Endothelial cell of umbilical vein (primary cell): ENCODE results near the gene N4BP2. TPM values are rescaled to one million over a fixed set of nuclear protein-coding genes. Genes with fewer than 3 reads are reported as not detected.

Experiments used
- BruUV-seq: library from RNA; stranded (reverse); fragments of 400-500 nt; replicated peaks from 2 replicates; lab custom pipeline; 2021; lab: Mats Ljungman, UMichigan
- CTCF ChIA-PET: fragments of 300-600, 350-600 bp; sonication (Branson Sonifier 250); formaldehyde crosslinking; loops from one replicate; lab custom pipeline; 2021; ENCODE audit warnings: antibody characterized with exemption, inconsistent platforms; lab: Charles Lee
- POLR2A ChIA-PET: fragments of 300-600, 350-600 bp; sonication (Branson Sonifier 250); formaldehyde crosslinking; loops from one replicate; lab custom pipeline; 2021; ENCODE audit warnings: antibody characterized with exemption, inconsistent platforms; lab: Charles Lee
- DNase-seq: peaks from one replicate; pipeline ENCODE4 v3.0.0-alpha.2; 2011; ENCODE audit warnings: low read depth, low spot score
- FAIRE-seq: peaks from 2 replicates; lab custom pipeline; 2011; peaks lifted over from hg19 to GRCh38; lab: Jason Lieb, UNC
- H2AFZ ChIP-seq: 2 replicates; pipeline ENCODE4 v1.6.0; 2012; ENCODE audit warnings: low read depth, low read length, control low read depth, inconsistent platforms
- H3K27ac ChIP-seq: 2 replicates; pipeline ENCODE4 v1.5.1; 2011; ENCODE audit warnings: low read depth, mild to moderate bottlenecking, control low read depth, low read length, moderate library complexity; ENCODE audit not compliant: insufficient read depth
- H3K27me3 ChIP-seq, 2 experiments: 2 replicates each; pipeline versions ENCODE4 v1.6.0 to v1.6.1; 2011; ENCODE audit warnings: low read length in 2 of 2, mixed read lengths in 1 of 2; ENCODE audit not compliant: control insufficient read depth in 2 of 2, insufficient read depth in 2 of 2
- H3K36me3 ChIP-seq, 2 experiments: 2 replicates in 1 of 2; 3 replicates in 1 of 2; pipeline ENCODE4 v1.5.1; 2011; ENCODE audit warnings: low read length in 2 of 2, mild to moderate bottlenecking in 1 of 2, moderate library complexity in 1 of 2; ENCODE audit not compliant: control insufficient read depth in 2 of 2, insufficient read depth in 2 of 2; ENCODE audit errors: extremely low read depth in 1 of 2
- H3K4me1 ChIP-seq: 3 replicates; pipeline ENCODE4 v1.5.1; 2011; ENCODE audit warnings: mild to moderate bottlenecking, low read length; ENCODE audit not compliant: control insufficient read depth, insufficient read depth; ENCODE audit errors: extremely low read depth
- H3K4me2 ChIP-seq: 2 replicates; pipeline ENCODE4 v1.6.1; 2011; ENCODE audit warnings: low read length, control low read depth, mixed read lengths; ENCODE audit not compliant: insufficient read depth
- H3K4me3 ChIP-seq, 3 experiments: fragments of 200-600 bp in 1 of 3; sonication (generic), shearing (Covaris generic) in 1 of 3; replicated peaks in 1 of 3; 2 replicates each; pipeline ENCODE4 v1.5.1; 2011 to 2016; ENCODE audit warnings: control low read depth in 3 of 3, low read length in 3 of 3, mild to moderate bottlenecking in 2 of 3, inconsistent platforms in 1 of 3, low read depth in 1 of 3, moderate library complexity in 1 of 3; ENCODE audit not compliant: insufficient read depth in 1 of 3
- H3K79me2 ChIP-seq: 2 replicates; pipeline ENCODE4 v1.6.0; 2012; ENCODE audit warnings: low read length, inconsistent platforms; ENCODE audit not compliant: control insufficient read depth, insufficient read depth
- H3K9ac ChIP-seq: replicated peaks from 2 replicates; pipeline ENCODE3; 2011; ENCODE audit warnings: low read length, control low read depth; ENCODE audit not compliant: insufficient read depth; ENCODE audit errors: extremely low read depth
- H3K9me1 ChIP-seq: replicated peaks from 3 replicates; pipeline ENCODE4 v1.6.0; 2011; ENCODE audit warnings: mild to moderate bottlenecking, low read length; ENCODE audit not compliant: control insufficient read depth, insufficient read depth; ENCODE audit errors: extremely low read depth
- H3K9me3 ChIP-seq: replicated peaks from 2 replicates; pipeline ENCODE4 v1.5.1; 2012; ENCODE audit warnings: low read length, inconsistent platforms; ENCODE audit not compliant: control insufficient read depth, insufficient read depth
- H4K20me1 ChIP-seq: replicated peaks from 2 replicates; pipeline ENCODE3; 2011; ENCODE audit warnings: mild to moderate bottlenecking, low read length; ENCODE audit not compliant: control insufficient read depth, insufficient read depth; ENCODE audit errors: extremely low read depth
- EZH2 ChIP-seq: IDR thresholded peaks from 2 replicates; pipeline ENCODE4 v1.6.1; 2012; ENCODE audit warnings: borderline replicate concordance, low read depth, mild to moderate bottlenecking, moderate library complexity, low read length, inconsistent platforms; ENCODE audit not compliant: severe bottlenecking
- FOS ChIP-seq: IDR thresholded peaks from 2 replicates; pipeline ENCODE4 v1.6.1; 2011; ENCODE audit warnings: mild to moderate bottlenecking, low read length, moderate library complexity, borderline replicate concordance; ENCODE audit not compliant: insufficient read depth
- GATA2 ChIP-seq: IDR thresholded peaks from 2 replicates; pipeline ENCODE4 v1.7.0; 2011; ENCODE audit warnings: low read depth, mild to moderate bottlenecking, moderate library complexity, mixed read lengths, low read length; ENCODE audit not compliant: insufficient read length, insufficient read depth
- MYC ChIP-seq: IDR thresholded peaks from one replicate; pipeline ENCODE4 v1.6.1; 2011; ENCODE audit warnings: mild to moderate bottlenecking, low read depth, low read length
- POLR2A ChIP-seq: IDR thresholded peaks from 2 replicates; pipeline ENCODE4 v1.6.1; 2012; ENCODE audit warnings: low read depth, mild to moderate bottlenecking, control low read depth, low read length
- POLR2AphosphoS5 ChIP-seq: IDR thresholded peaks from 2 replicates; pipeline ENCODE4 v1.6.1; 2012; ENCODE audit warnings: low read depth, mild to moderate bottlenecking, control low read depth, low read length, moderate library complexity; ENCODE audit not compliant: insufficient read depth
- dilution Hi-C: fragments of 300-500 bp; cut with MboI; formaldehyde crosslinking; loops from one replicate; pipeline ENCODE4 v1.15.0; 2019; ENCODE audit warnings: low sequenced_read_pairs; ENCODE audit not compliant: extremely low pct_ligation_motif_present
- intact Hi-C: fragments of 100-400 bp; cut with micrococcal nuclease; formaldehyde crosslinking; loops from one replicate; pipeline ENCODE4 v1.10.0; 2022
- polyA plus RNA-seq, 4 experiments: library from polyadenylated mRNA; depleted of rRNA in 3 of 4; stranded (reverse) in 3 of 4; unstranded in 1 of 4; fragments of >200 nt; gene quantifications; 2 replicates each; pipeline versions ENCODE4 v1.2.1 to v1.2.3, GENCODE V29; 2011 to 2012; ENCODE audit warnings: missing spikeins in 1 of 4
- total RNA-seq: library from RNA; stranded (reverse); gene quantifications from 2 replicates; pipeline ENCODE4 v1.2.3, GENCODE V29; 2021
- TF ChIP-seq, protein P1 (sequence below): IDR thresholded peaks from 2 replicates; pipeline ENCODE4 v1.6.1; 2011; ENCODE audit not compliant: insufficient read depth, insufficient read length

N4BP2 gene
- total and polyA plus RNA-seq, 2 donors (not counting 3 experiments of a cell fraction or from before 2014, with no cell fraction given) = 0.87 to 6.9 TPM

- ChIA-PET POLR2A (no interaction called here), CTCF (interaction anchor here (0.7 to 1.1 kb wide), 2 partner anchors 12 to 237 kb away, joined by 3 read pairs; no protein-coding TSS in a partner anchor)
- no peaks in the 10 kb centered on the region for H3K9me3 ChIP-seq
- TF ChIP-seq POLR2A = no peak
- TF ChIP-seq GATA2 = no peak
- TF ChIP-seq, protein P1, sequence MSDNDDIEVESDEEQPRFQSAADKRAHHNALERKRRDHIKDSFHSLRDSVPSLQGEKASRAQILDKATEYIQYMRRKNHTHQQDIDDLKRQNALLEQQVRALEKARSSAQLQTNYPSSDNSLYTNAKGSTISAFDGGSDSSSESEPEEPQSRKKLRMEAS = no peak
- no peak for TF ChIP-seq POLR2AphosphoS5
- intact Hi-C loops = no loop called here
- peak overlapping the region; percentile 9 for H3K4me2 ChIP-seq
- no peaks in the 10 kb centered on the region for H3K27me3 ChIP-seq
- H4K20me1 ChIP-seq = no peaks in the 10 kb centered on the region
- H2AFZ ChIP-seq = no peak overlapping the region
- H3K4me3 ChIP-seq = no peak overlapping the region
- H3K9ac ChIP-seq = no peak overlapping the region
- peaks cover 4% of the 10 kb centered on the region for H3K4me1 ChIP-seq
- no TSS peak for BruUV-seq
- H3K27ac ChIP-seq = no peak overlapping the region
- dilution Hi-C loops = no loop called here
- H3K36me3 ChIP-seq = no peaks in the 10 kb centered on the region
- no peaks in the 10 kb centered on the region for H3K79me2 ChIP-seq
- FAIRE-seq (no peak), DNase-seq (no peak)
- H3K9me1 ChIP-seq = no peaks in the 10 kb centered on the region
Observed at GRCh38 chr4:40196272-40196671, 139.6 kb downstream of the N4BP2 start.

- BruUV-seq = no TSS peak
- Histone ChIP-seq H3K4me2 (peak within 1 kb of the TSS; percentile 9), H3K9ac (no peak within 1 kb of the TSS), H3K36me3 (no peaks in the 10 kb centered on the region), H3K9me1 (no peaks in the 10 kb centered on the region), H4K20me1 (no peaks in the 10 kb centered on the region), H3K4me3 (no peak within 1 kb of the TSS), H3K27me3 (no peaks in the 10 kb centered on the region), H3K9me3 (no peaks in the 10 kb centered on the region), H3K4me1 (peaks cover 4% of the 10 kb centered on the region), H3K27ac (no peak within 1 kb of the TSS), H3K79me2 (no peaks in the 10 kb centered on the region), H2AFZ (peak within 1 kb of the TSS; percentile 82)
- ChIA-PET CTCF (interaction anchor here (0.7 to 1.1 kb wide), 2 partner anchors 12 to 237 kb away, joined by 3 read pairs; no protein-coding TSS in a partner anchor), POLR2A (no interaction called here)
- no peak for DNase-seq
- dilution Hi-C loops = no loop called here
- no peak for FAIRE-seq
- intact Hi-C loops = no loop called here
- TF ChIP-seq FOS = no peak
- TF ChIP-seq POLR2A = no peak
- no peak for TF ChIP-seq POLR2AphosphoS5
- TF ChIP-seq MYC = no peak
- no peak for TF ChIP-seq EZH2
Observed at GRCh38 chr4:40196724-40197281, 140.2 kb downstream of the N4BP2 start, which contains the start of gene RHOH. Gene RHOH (plus strand): TSS chr4:40197031. CDS start chr4:40243387, 46,356 bp downstream.
